ENCODE results near the gene RNF4.
"Not testable (repeated sequence)": the region's sequence is repeated elsewhere in the genome, so short reads cannot be mapped to it uniquely, and the experiment has no call there.

The RNF4 gene

DNA sequence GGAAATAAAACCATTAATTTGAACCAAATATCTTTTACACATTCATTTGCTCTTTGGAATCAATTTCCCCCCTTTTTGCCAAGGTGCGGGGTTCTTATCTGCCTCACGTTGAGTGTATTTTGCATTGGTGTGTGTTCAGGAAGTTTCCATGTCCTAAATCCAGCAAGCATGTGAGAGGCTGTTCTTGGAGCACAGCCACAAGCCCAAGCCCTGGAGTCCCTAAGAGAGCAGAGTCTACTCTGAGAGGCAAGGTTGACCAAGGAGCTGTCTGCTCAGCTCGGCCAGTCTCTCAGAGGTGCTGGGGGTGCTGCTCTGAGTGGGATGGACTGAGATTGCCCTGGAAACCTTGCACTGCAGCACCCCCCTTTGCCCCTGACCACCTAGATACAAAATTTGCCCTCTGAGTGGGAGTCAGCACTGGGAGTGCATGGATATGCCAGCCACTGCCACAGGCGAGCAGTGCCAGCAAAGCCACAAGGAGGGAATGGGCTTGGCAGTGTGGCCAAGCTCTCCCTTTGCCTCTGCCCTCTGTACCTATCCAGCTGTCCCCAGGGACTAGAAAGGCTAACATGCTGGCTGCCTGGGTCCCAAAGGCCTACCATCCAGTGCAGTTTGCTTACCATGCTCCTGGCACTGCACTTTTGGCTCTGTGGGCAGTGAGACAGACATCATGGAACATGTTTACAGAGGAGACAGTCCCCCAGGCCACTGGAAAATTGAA is 47.1 kb downstream of the RNF4 start:
- Histone ChIP-seq H3K4me1 (ENCODE audit: control insufficient read depth in 5 of 5, insufficient read depth in 5 of 5, low read length in 5 of 5) (peaks cover 0 to 20% (median 9%) of the 10 kb centered on the region in 5 donors), H3K36me3 (ENCODE audit: control insufficient read depth in 5 of 5, insufficient read depth in 5 of 5, low read length in 5 of 5) (peaks cover 0 to 42% (median 37%) of the 10 kb centered on the region in 5 donors), H3K27me3 (ENCODE audit: control insufficient read depth in 5 of 5, insufficient read depth in 4 of 5, low read length in 5 of 5) (no peaks in the 10 kb centered on the region), H3K4me3 (ENCODE audit: low read depth in 1 of 5, low read length in 5 of 5) (no peak overlapping the region), H3K9ac (ENCODE audit: low read length in 5 of 5) (peak overlapping the region in 1 of 5 donors; percentile 13), H3K9me3 (ENCODE audit: control insufficient read depth in 5 of 5, low read length in 5 of 5) (no peaks in the 10 kb centered on the region), H3K27ac (ENCODE audit: low read depth, low read length) (no peak overlapping the region)

DNA sequence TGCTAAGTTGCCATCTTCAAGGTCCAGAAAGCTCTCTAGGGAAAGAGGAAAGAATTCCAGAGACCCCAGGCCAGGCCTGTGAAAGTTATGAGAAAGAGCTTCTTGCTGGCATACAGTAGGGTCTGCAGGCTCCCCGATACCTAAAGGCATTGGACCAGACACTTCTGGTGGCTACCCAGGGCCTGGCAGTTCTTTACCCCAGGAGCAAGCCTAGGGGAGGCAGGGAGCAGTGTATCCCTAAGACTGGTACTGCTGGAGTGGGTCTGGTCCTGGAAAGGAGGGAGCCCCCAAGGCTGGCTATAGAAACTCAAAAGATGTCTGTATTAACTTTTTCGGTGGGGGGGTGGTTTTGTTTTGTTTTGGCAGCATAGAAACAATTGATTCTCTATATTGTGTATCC is 47.7 kb downstream of the RNF4 start:
- no peak overlapping the region for H3K9ac ChIP-seq (ENCODE audit: low read length in 5 of 5)
- H3K36me3 ChIP-seq (ENCODE audit: control insufficient read depth in 5 of 5, insufficient read depth in 5 of 5, low read length in 5 of 5): peaks cover 0 to 39% (median 35%) of the 10 kb centered on the region in 5 donors

DNA sequence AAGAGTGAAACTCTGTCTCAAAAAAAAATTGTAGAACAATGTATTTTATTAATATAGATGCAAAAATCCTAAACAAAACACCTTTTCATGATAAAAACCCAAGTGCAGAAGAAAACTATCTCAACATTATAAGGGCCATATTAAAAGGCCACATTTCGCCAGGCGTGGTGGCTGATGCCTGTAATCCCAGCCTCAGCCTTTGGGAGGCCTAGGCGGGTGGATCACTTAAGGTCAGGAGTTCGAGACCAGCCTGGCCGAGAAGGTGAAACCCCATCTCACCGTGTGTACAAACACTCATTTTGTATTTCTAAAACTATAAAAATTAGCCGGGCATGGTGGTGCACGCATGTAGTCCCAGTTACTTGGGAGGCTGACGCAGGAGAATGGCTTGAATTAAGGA is 57.7 kb downstream of the RNF4 start:
- Histone ChIP-seq H3K27me3 (ENCODE audit: control insufficient read depth in 5 of 5, insufficient read depth in 4 of 5, low read length in 5 of 5) (no peaks in the 10 kb centered on the region), H3K9ac (ENCODE audit: low read length in 5 of 5) (no peak overlapping the region), H3K9me3 (ENCODE audit: control insufficient read depth in 5 of 5, low read length in 5 of 5) (no peaks in the 10 kb centered on the region), H3K36me3 (ENCODE audit: control insufficient read depth in 5 of 5, insufficient read depth in 5 of 5, low read length in 5 of 5) (no peaks in the 10 kb centered on the region), H3K4me3 (ENCODE audit: low read depth in 1 of 5, low read length in 5 of 5) (no peak overlapping the region), H3K27ac (ENCODE audit: low read depth, low read length) (no peak overlapping the region), H3K4me1 (ENCODE audit: control insufficient read depth in 5 of 5, insufficient read depth in 5 of 5, low read length in 5 of 5) (no peaks in the 10 kb centered on the region)

More for the DNA sequence above, 47.7 kb downstream of the RNF4 start:
- no peak overlapping the region for H3K27ac ChIP-seq (ENCODE audit: low read depth, low read length)
- no peaks in the 10 kb centered on the region for H3K9me3 ChIP-seq (ENCODE audit: control insufficient read depth in 5 of 5, low read length in 5 of 5)
- H3K27me3 ChIP-seq (ENCODE audit: control insufficient read depth in 5 of 5, insufficient read depth in 4 of 5, low read length in 5 of 5): no peaks in the 10 kb centered on the region
- peaks cover 0 to 20% (median 9%) of the 10 kb centered on the region in 5 donors for H3K4me1 ChIP-seq (ENCODE audit: control insufficient read depth in 5 of 5, insufficient read depth in 5 of 5, low read length in 5 of 5)
- H3K4me3 ChIP-seq (ENCODE audit: low read depth in 1 of 5, low read length in 5 of 5): no peak overlapping the region

DNA sequence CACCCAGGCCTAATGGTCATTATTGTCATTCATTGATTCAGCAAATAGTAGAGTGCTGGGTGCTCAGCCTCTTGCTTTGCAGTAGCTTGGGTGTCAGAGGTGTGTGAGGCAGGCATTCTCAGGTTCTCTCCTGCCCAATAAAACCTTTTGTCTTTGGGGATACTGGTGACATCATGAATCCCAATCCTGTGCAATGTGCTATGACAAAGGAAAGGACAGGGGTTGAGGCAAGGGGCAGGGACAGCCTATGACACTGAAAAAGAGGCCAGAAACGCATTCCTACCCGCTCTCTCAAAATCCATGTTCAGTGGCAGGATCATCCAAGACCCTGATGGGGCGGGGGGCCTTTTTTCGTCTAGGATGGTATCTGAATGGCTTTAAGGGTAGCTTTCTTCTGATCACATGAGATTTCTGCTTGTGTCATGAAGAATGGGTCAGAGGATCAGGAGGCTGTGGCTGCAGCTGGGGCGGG is 66.0 kb downstream of the RNF4 start:
- Histone ChIP-seq H3K27ac (ENCODE audit: low read depth, low read length) (peak overlapping the region; percentile 89), H3K4me3 (ENCODE audit: low read depth in 1 of 5, low read length in 5 of 5) (peak overlapping the region in 4 of 5 donors; percentile 69 to 78 (median 75)), H3K4me1 (ENCODE audit: control insufficient read depth in 5 of 5, insufficient read depth in 5 of 5, low read length in 5 of 5) (peaks cover 0 to 35% (median 26%) of the 10 kb centered on the region in 5 donors), H3K9ac (ENCODE audit: low read length in 5 of 5) (peak overlapping the region; percentile 75 to 92 (median 90)), H3K27me3 (ENCODE audit: control insufficient read depth in 5 of 5, insufficient read depth in 4 of 5, low read length in 5 of 5) (no peaks in the 10 kb centered on the region), H3K36me3 (ENCODE audit: control insufficient read depth in 5 of 5, insufficient read depth in 5 of 5, low read length in 5 of 5) (peaks cover 0 to 3% (median 0%) of the 10 kb centered on the region in 5 donors), H3K9me3 (ENCODE audit: control insufficient read depth in 5 of 5, low read length in 5 of 5) (no peaks in the 10 kb centered on the region)

DNA sequence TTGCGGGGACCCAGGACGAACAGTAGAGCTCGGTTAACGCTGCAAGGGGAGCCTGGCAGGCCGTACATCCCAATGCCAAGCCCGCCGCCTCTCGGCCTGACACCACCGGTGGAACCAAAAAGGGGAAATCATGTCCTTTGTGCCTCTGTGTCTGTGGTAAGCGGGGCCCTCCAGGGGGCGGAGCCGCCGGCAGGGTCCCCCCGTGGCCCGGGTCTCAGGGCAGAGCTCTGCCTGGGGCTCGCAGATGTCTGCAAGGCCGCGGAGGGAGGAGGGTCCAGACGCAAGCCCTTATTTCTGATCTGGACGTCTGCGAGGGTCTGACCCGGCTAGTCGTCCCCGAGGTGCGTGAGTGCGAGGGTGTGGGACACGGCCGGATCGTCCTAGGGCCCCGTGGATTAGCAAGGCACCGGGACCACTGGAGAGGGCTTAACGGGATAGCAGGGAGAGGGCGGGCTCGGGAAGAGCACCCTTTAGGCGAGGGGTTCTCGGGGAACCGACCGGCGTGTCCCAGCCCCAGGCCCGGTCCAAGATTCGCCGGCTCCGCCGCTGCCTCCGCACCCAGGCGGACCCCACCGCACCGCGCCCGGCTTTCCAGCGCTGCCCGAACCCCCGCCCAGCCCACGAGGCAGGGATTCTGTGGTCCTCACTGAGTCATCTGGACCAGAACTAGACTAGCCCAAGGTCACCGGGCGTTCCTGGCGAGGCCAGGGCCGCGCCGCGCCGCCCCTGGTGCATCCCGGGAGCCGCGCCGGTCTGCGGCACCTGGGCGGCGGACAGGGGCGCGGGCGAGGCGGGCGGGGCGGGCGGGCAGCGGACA is 66.7 kb downstream of the RNF4 start:
- Histone ChIP-seq H3K27ac (ENCODE audit: low read depth, low read length) (peak overlapping the region; percentile 89), H3K4me1 (ENCODE audit: control insufficient read depth in 5 of 5, insufficient read depth in 5 of 5, low read length in 5 of 5) (peaks cover 0 to 35% (median 26%) of the 10 kb centered on the region in 5 donors), H3K9ac (ENCODE audit: low read length in 5 of 5) (peak overlapping the region; percentile 75 to 92 (median 90)), H3K4me3 (ENCODE audit: low read depth in 1 of 5, low read length in 5 of 5) (peak overlapping the region in 4 of 5 donors; percentile 69 to 78 (median 75)), H3K27me3 (ENCODE audit: control insufficient read depth in 5 of 5, insufficient read depth in 4 of 5, low read length in 5 of 5) (no peaks in the 10 kb centered on the region), H3K9me3 (ENCODE audit: control insufficient read depth in 5 of 5, low read length in 5 of 5) (no peaks in the 10 kb centered on the region), H3K36me3 (ENCODE audit: control insufficient read depth in 5 of 5, insufficient read depth in 5 of 5, low read length in 5 of 5) (peaks cover 0 to 3% (median 0%) of the 10 kb centered on the region in 5 donors)

DNA sequence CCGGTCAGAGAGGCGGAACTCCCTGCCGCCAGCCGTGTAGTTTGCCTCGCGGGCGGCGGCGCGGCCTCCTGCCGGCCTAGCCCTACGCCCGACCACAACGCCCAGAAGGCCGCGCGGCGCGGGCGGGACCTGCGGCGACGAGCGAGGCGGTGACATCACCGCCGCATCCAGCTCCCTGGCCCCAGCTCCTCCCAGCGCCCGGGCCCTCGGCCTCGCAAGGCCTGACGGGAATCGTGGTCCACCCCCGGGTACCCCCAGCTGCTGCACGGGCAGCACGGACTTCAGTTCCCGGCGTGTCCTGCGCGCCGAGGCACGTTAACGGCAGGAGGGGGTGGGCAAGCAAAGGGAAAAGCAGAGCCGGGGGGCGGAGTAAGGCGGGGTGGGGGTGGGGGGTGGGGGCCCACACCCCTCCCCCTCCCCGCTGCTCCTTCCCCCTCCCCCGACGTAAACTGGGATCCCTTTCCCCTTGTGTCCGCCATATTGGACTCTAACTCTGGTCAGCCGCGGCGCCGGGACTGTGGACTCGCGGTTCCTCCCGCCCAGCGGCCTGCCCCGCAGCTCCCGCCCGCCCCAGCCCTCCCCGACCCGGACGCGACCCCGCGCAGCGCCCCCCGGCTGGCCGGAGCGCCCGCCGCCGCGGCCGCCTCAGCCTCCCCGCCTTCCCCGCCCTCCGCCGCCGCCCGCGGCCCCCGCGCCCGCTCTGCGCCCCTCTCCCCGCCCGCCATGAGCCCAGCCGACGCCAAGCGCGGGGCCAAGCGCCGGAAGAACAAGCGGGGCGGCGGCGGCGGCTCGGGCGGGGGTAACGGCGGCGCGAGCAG is 67.5 kb downstream of the RNF4 start, which contains the start of gene FAM193A:
TSS of gene FAM193A (plus strand) at position 455 of the 818 bp plus-strand sequence. CDS start at position 724, 269 bp downstream.
- Histone ChIP-seq H3K27me3 (ENCODE audit: control insufficient read depth in 5 of 5, insufficient read depth in 4 of 5, low read length in 5 of 5) (no peaks in the 10 kb centered on the region), H3K4me3 (ENCODE audit: low read depth in 1 of 5, low read length in 5 of 5) (peak within 1 kb of the TSS; percentile 79 to 89 (median 81)), H3K27ac (ENCODE audit: low read depth, low read length) (peak within 1 kb of the TSS; percentile 89), H3K36me3 (ENCODE audit: control insufficient read depth in 5 of 5, insufficient read depth in 5 of 5, low read length in 5 of 5) (peaks cover 0 to 3% (median 0%) of the 10 kb centered on the region in 5 donors), H3K4me1 (ENCODE audit: control insufficient read depth in 5 of 5, insufficient read depth in 5 of 5, low read length in 5 of 5) (peaks cover 0 to 35% (median 26%) of the 10 kb centered on the region in 5 donors), H3K9me3 (ENCODE audit: control insufficient read depth in 5 of 5, low read length in 5 of 5) (no peaks in the 10 kb centered on the region), H3K9ac (ENCODE audit: low read length in 5 of 5) (peak within 1 kb of the TSS; percentile 77 to 92 (median 90))

DNA sequence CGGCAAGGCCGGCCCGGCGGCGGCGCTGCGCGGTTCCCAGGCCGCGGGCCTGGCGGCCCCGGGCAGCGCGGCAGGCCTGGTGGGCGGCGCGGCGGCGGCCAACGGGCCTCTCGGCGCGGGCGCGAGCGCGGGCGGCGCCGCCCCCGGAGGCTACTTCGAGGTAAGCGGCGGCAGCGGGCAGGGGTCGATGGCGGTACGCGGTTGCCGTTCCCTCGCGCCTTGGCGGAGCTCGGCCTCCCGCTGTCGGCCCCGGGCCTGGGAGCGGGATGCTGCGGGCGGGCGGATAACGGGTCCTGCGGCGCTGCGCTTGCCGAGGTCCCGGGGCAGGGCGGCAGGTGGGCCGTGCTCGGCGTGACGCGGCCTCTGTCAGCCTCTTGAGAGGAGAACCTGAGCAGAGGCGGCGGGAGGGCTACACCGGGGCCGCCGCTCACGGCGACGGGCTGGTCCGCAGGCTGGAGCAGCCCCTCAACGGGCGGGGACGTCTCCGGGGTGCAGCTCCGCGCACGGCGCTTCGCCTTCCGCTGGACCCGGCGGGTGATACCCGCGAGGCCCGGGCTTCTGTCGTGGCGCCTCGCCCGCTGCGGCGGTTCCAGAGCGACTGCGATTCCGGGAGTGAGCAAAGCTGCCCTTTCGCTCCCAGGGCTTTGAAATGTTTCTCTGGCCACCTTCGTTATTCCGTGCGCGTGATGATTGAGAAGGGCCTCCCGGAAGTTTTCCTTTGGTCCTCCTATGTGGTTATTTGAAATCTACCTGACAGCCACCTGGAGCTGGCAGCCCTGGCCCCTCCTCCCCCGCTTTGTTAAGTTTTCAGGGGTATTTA is 68.3 kb downstream of the RNF4 start:
- Histone ChIP-seq H3K9me3 (ENCODE audit: control insufficient read depth in 5 of 5, low read length in 5 of 5) (no peaks in the 10 kb centered on the region), H3K27me3 (ENCODE audit: control insufficient read depth in 5 of 5, insufficient read depth in 4 of 5, low read length in 5 of 5) (no peaks in the 10 kb centered on the region), H3K9ac (ENCODE audit: low read length in 5 of 5) (peak overlapping the region; percentile 48 to 88 (median 86)), H3K4me1 (ENCODE audit: control insufficient read depth in 5 of 5, insufficient read depth in 5 of 5, low read length in 5 of 5) (peaks cover 0 to 35% (median 26%) of the 10 kb centered on the region in 5 donors), H3K27ac (ENCODE audit: low read depth, low read length) (peak overlapping the region; percentile 65), H3K36me3 (ENCODE audit: control insufficient read depth in 5 of 5, insufficient read depth in 5 of 5, low read length in 5 of 5) (peaks cover 0 to 3% (median 0%) of the 10 kb centered on the region in 5 donors), H3K4me3 (ENCODE audit: low read depth in 1 of 5, low read length in 5 of 5) (peak overlapping the region; percentile 79 to 89 (median 81))

DNA sequence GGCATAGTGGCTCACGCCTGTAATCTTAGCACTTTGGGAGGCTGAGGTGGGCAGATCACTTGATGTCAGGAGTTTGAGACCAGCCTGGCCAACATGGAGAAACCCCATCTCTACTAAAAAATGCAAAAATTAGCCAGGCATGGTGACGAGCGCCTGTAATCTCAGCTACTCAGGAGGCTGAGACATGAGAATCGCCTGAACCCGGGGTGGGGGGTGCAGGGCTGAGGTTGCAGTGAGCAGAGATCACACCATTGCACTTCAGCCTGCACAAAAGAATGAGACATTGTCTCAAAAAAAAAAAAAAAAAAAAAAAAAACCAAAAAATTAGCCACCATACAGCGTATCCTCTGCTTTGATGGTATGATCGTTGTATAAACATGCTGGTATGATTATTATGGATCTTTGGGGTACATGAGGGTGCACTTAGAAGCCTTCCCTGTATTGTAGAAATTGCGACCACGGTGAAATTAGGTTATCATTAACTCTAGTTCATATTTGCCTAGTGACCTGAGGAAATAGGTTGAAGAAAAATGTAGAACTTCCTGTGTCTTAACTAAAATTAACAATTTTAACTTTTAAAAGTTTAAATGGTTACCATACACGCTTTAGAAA is 74.8 kb downstream of the RNF4 start:
- not testable (repeated sequence) for H3K4me3 ChIP-seq (ENCODE audit: low read depth in 1 of 5, low read length in 5 of 5); H3K9ac ChIP-seq (ENCODE audit: low read length in 5 of 5); H3K27me3 ChIP-seq (ENCODE audit: control insufficient read depth in 5 of 5, insufficient read depth in 4 of 5, low read length in 5 of 5); H3K27ac ChIP-seq (ENCODE audit: low read depth, low read length); H3K9me3 ChIP-seq (ENCODE audit: control insufficient read depth in 5 of 5, low read length in 5 of 5); H3K36me3 ChIP-seq (ENCODE audit: control insufficient read depth in 5 of 5, insufficient read depth in 5 of 5, low read length in 5 of 5)
- peaks cover 0 to 14% (median 10%) of the 10 kb centered on the region in 5 donors for H3K4me1 ChIP-seq (ENCODE audit: control insufficient read depth in 5 of 5, insufficient read depth in 5 of 5, low read length in 5 of 5)
